Parathyroid adenoma (tissue), 2 donors: ENCODE results near the gene VWA1.
A peak's percentile ranks its signal among the peaks of the same experiment; 100 is the strongest.

Source experiments
- H2AFZ ChIP-seq: fragments of 300-600 bp; sonication (generic); one replicate; pipeline ENCODE4 v1.7.0; 2017; ENCODE audit warnings: antibody characterized with exemption, mild to moderate bottlenecking
- H3K27ac ChIP-seq: fragments of 300-600 bp; sonication (generic); one replicate; pipeline ENCODE4 v1.7.0; 2017
- H3K27me3 ChIP-seq: fragments of 300-600 bp; sonication (generic); one replicate; pipeline ENCODE4 v1.7.0; 2017; ENCODE audit warnings: low read length; ENCODE audit not compliant: control insufficient read depth, insufficient read depth
- H3K36me3 ChIP-seq: fragments of 300-600 bp; sonication (generic); one replicate; pipeline ENCODE4 v1.7.0; 2017; ENCODE audit warnings: low read length; ENCODE audit not compliant: control insufficient read depth, insufficient read depth
- H3K4me1 ChIP-seq: fragments of 300-600 bp; sonication (generic); one replicate; pipeline ENCODE4 v1.7.0; 2017; ENCODE audit warnings: control low read depth
- H3K4me2 ChIP-seq: fragments of 300-600 bp; sonication (generic); one replicate; pipeline ENCODE4 v1.7.0; 2017; ENCODE audit warnings: low read length
- H3K4me3 ChIP-seq: fragments of 300-600 bp; sonication (generic); one replicate; pipeline ENCODE4 v1.7.0; 2017; ENCODE audit warnings: low read depth, low read length
- H3K79me2 ChIP-seq: fragments of 300-600 bp; sonication (generic); one replicate; pipeline ENCODE4 v1.7.0; 2017; ENCODE audit warnings: control low read depth
- H3K9ac ChIP-seq: fragments of 300-600 bp; sonication (generic); one replicate; pipeline ENCODE4 v1.7.0; 2017; ENCODE audit warnings: mild to moderate bottlenecking
- H3K9me3 ChIP-seq: fragments of 300-600 bp; sonication (generic); one replicate; pipeline ENCODE4 v1.7.0; 2017; ENCODE audit warnings: low read length; ENCODE audit not compliant: control insufficient read depth
- CTCF ChIP-seq: fragments of 300-600 bp; sonication (generic); IDR thresholded peaks from one replicate; pipeline ENCODE4 v1.7.0; 2017; ENCODE audit warnings: antibody characterized with exemption, mild to moderate bottlenecking
- donor health status: primary hyperparathyroidism.

The VWA1 gene

GRCh38 chr1:1425753-1426495 is 9.6 kb upstream of the VWA1 start:
- Histone ChIP-seq H3K27me3 (no peaks in the 10 kb centered on the region), H3K36me3 (no peaks in the 10 kb centered on the region), H3K4me1 (no peaks in the 10 kb centered on the region), H3K79me2 (no peaks in the 10 kb centered on the region), H3K4me3 (no peak overlapping the region), H3K9me3 (no peaks in the 10 kb centered on the region), H3K27ac (no peak overlapping the region), H3K9ac (no peak overlapping the region), H3K4me2 (no peak overlapping the region), H2AFZ (no peak overlapping the region)
- TF ChIP-seq CTCF = no peak

- Histone ChIP-seq H3K27ac (no peak overlapping the region), H3K79me2 (no peaks in the 10 kb centered on the region), H3K4me1 (no peaks in the 10 kb centered on the region), H2AFZ (no peak overlapping the region), H3K36me3 (no peaks in the 10 kb centered on the region), H3K4me2 (no peak overlapping the region), H3K4me3 (no peak overlapping the region), H3K27me3 (no peaks in the 10 kb centered on the region), H3K9ac (no peak overlapping the region), H3K9me3 (no peaks in the 10 kb centered on the region)
- no peak for TF ChIP-seq CTCF
Measured at GRCh38 chr1:1426496-1427105, 8.9 kb upstream of the VWA1 start.

- H3K9me3 ChIP-seq = no peaks in the 10 kb centered on the region
- H3K4me3 ChIP-seq = no peak overlapping the region
- no peaks in the 10 kb centered on the region for H3K79me2 ChIP-seq
- H3K9ac ChIP-seq = no peak overlapping the region
- peak overlapping the region; percentile 49 for H3K4me2 ChIP-seq
- no peaks in the 10 kb centered on the region for H3K36me3 ChIP-seq
- no peak overlapping the region for H3K27ac ChIP-seq
- H3K27me3 ChIP-seq = no peaks in the 10 kb centered on the region
- no peak for TF ChIP-seq CTCF
- H3K4me1 ChIP-seq = no peaks in the 10 kb centered on the region
- no peak overlapping the region for H2AFZ ChIP-seq
Measured at GRCh38 chr1:1427106-1427819, 8.2 kb upstream of the VWA1 start.

- Histone ChIP-seq H3K4me3 (no peak overlapping the region), H3K27me3 (no peaks in the 10 kb centered on the region), H3K4me2 (peak overlapping the region; percentile 49), H2AFZ (no peak overlapping the region), H3K9ac (no peak overlapping the region), H3K36me3 (no peaks in the 10 kb centered on the region), H3K79me2 (no peaks in the 10 kb centered on the region), H3K27ac (no peak overlapping the region), H3K9me3 (no peaks in the 10 kb centered on the region), H3K4me1 (no peaks in the 10 kb centered on the region)
- TF ChIP-seq CTCF = no peak
Measured at GRCh38 chr1:1427820-1428148, 7.7 kb upstream of the VWA1 start.
